Stimulated activated naive B cell treated with anti-CD40 and anti-IgM and Interleukin-4, amounts not matched to agents 10 μg/mL and 1 μg/mL and 100 μg/mL, for 72 hours (primary cell): ENCODE data around the gene CCK.

Experiments
- ATAC-seq, 2 donors: fragments of 150-1000 bp; cut with Tn5 transposase; replicated peaks; 2 replicates each; pipeline ENCODE4 v1.10.0; 2021; ENCODE audit warnings: moderate library complexity in 1 of 2
- DNase-seq: peaks from one replicate; pipeline ENCODE4 v3.0.0; 2021
- H3K27ac Mint-ChIP-seq: one replicate; pipeline ENCODE4 v1.8.0; 2022; ENCODE audit warnings: mild to moderate bottlenecking, mixed read lengths
- H3K27me3 Mint-ChIP-seq, 2 donors: one replicate each; pipeline ENCODE4 v1.8.0; 2022; ENCODE audit warnings: mixed read lengths in 2 of 2
- H3K36me3 Mint-ChIP-seq, 2 donors: one replicate each; pipeline ENCODE4 v1.8.0; 2022; ENCODE audit warnings: mixed read lengths in 2 of 2, mild to moderate bottlenecking in 1 of 2
- H3K4me1 Mint-ChIP-seq, 2 donors: one replicate each; pipeline ENCODE4 v1.8.0; 2022; ENCODE audit warnings: mixed read lengths in 2 of 2, mild to moderate bottlenecking in 1 of 2
- H3K4me3 Mint-ChIP-seq, 2 donors: one replicate each; pipeline ENCODE4 v1.8.0; 2022; ENCODE audit warnings: mild to moderate bottlenecking in 2 of 2, mixed read lengths in 2 of 2, moderate library complexity in 1 of 2
- H3K9me3 Mint-ChIP-seq, 2 donors: one replicate each; pipeline ENCODE4 v1.8.0; 2022; ENCODE audit warnings: mixed read lengths in 2 of 2, mild to moderate bottlenecking in 1 of 2

Gene CCK

GRCh38 chr3:42209917-42210316 is 56.1 kb downstream of the CCK start:
- ATAC-seq (no peak), DNase-seq (no peak)
- no peaks in the 10 kb centered on the region for H3K27me3 Mint-ChIP-seq
- H3K4me3 Mint-ChIP-seq = no peak overlapping the region
- H3K27ac Mint-ChIP-seq = no peak overlapping the region
- H3K36me3 Mint-ChIP-seq = peaks cover 46 to 67% of the 10 kb centered on the region in 2 donors
- peaks cover 28 to 37% of the 10 kb centered on the region in 2 donors for H3K4me1 Mint-ChIP-seq
- no peaks in the 10 kb centered on the region for H3K9me3 Mint-ChIP-seq
